T-helper 1 cell treated with Interleukin-12 subunit alpha and Interleukin-12 subunit beta and Interleukin-4 antibody, amounts not matched to agents 30 μg/mL and 1 μg/mL, for 36 hours (primary cell): Measurements from ENCODE around the gene SIVA1.

ENCODE experiments used
- H3K27ac Mint-ChIP-seq: one replicate; pipeline ENCODE4 v1.8.0; 2021; ENCODE audit warnings: mild to moderate bottlenecking, mixed read lengths
- H3K27me3 Mint-ChIP-seq: one replicate; pipeline ENCODE4 v1.8.0; 2021; ENCODE audit warnings: low read depth, mixed read lengths
- H3K36me3 Mint-ChIP-seq: one replicate; pipeline ENCODE4 v1.8.0; 2021; ENCODE audit warnings: low read depth, mixed read lengths
- H3K4me1 Mint-ChIP-seq: one replicate; pipeline ENCODE4 v1.8.0; 2021; ENCODE audit warnings: low read depth, mixed read lengths
- H3K4me3 Mint-ChIP-seq: one replicate; pipeline ENCODE4 v1.8.0; 2021; ENCODE audit warnings: mild to moderate bottlenecking, moderate library complexity, mixed read lengths
- H3K9me3 Mint-ChIP-seq: one replicate; pipeline ENCODE4 v1.8.0; 2021; ENCODE audit warnings: mixed read lengths

The SIVA1 gene, protein sequence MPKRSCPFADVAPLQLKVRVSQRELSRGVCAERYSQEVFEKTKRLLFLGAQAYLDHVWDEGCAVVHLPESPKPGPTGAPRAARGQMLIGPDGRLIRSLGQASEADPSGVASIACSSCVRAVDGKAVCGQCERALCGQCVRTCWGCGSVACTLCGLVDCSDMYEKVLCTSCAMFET

GRCh38 chr14:104752735-104753527 lies at the start of gene SIVA1:
SIVA1 (plus strand) TSS chr14:104753147; CDS start chr14:104753202, 55 bp downstream.
- H3K4me1 Mint-ChIP-seq = peaks cover 24% of the 10 kb centered on the region
- H3K9me3 Mint-ChIP-seq = no peaks in the 10 kb centered on the region
- peak within 1 kb of the TSS; percentile 88 for H3K4me3 Mint-ChIP-seq
- H3K27me3 Mint-ChIP-seq = no peaks in the 10 kb centered on the region
- peaks cover 8% of the 10 kb centered on the region for H3K36me3 Mint-ChIP-seq
- peak within 1 kb of the TSS; percentile 89 for H3K27ac Mint-ChIP-seq

DNA sequence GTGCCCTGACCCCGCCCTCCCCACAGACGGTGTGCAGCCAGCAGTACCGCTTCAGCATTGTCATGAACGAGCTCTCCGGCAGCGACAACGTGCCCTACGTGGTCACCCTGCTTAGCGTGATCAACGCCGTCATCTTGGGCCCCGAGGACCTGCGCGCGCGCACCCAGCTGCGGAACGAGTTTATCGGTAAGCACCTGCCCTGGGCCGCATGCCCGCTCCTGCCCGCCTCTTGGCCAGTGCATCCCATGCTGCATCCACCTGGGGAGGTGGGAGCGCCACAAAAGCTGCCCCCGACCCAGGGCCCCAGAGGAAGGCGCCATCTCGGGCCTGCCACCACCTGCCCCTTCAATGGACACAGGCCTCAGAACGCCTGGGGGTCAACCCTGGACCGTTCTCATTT lies 49.7 kb upstream of the SIVA1 start:
- Mint-ChIP-seq H3K36me3 (peaks cover 7% of the 10 kb centered on the region), H3K9me3 (no peaks in the 10 kb centered on the region), H3K4me3 (no peak overlapping the region), H3K27ac (no peak overlapping the region), H3K4me1 (no peaks in the 10 kb centered on the region), H3K27me3 (no peaks in the 10 kb centered on the region)

GRCh38 chr14:104704252-104704651 lies 48.7 kb upstream of the SIVA1 start:
- no peaks in the 10 kb centered on the region for H3K9me3 Mint-ChIP-seq
- H3K27me3 Mint-ChIP-seq = no peaks in the 10 kb centered on the region
- H3K4me1 Mint-ChIP-seq = peaks cover 2% of the 10 kb centered on the region
- peaks cover 9% of the 10 kb centered on the region for H3K36me3 Mint-ChIP-seq
- H3K27ac Mint-ChIP-seq = no peak overlapping the region
- no peak overlapping the region for H3K4me3 Mint-ChIP-seq

- Mint-ChIP-seq H3K27ac (no peak overlapping the region), H3K4me3 (no peak overlapping the region), H3K36me3 (peaks cover 13% of the 10 kb centered on the region), H3K4me1 (peaks cover 2% of the 10 kb centered on the region), H3K27me3 (no peaks in the 10 kb centered on the region), H3K9me3 (no peaks in the 10 kb centered on the region)
Measured at GRCh38 chr14:104705340-104706047, 47.5 kb upstream of the SIVA1 start.

- H3K9me3 Mint-ChIP-seq = no peaks in the 10 kb centered on the region
- peaks cover 2% of the 10 kb centered on the region for H3K4me1 Mint-ChIP-seq
- H3K27ac Mint-ChIP-seq = no peak overlapping the region
- peaks cover 11% of the 10 kb centered on the region for H3K36me3 Mint-ChIP-seq
- no peaks in the 10 kb centered on the region for H3K27me3 Mint-ChIP-seq
- H3K4me3 Mint-ChIP-seq = no peak overlapping the region
Measured at GRCh38 chr14:104706733-104707607, 46.0 kb upstream of the SIVA1 start.

GRCh38 chr14:104707608-104708595 lies 45.0 kb upstream of the SIVA1 start:
- H3K36me3 Mint-ChIP-seq = peaks cover 11% of the 10 kb centered on the region
- peaks cover 2% of the 10 kb centered on the region for H3K4me1 Mint-ChIP-seq
- H3K9me3 Mint-ChIP-seq = no peaks in the 10 kb centered on the region
- no peak overlapping the region for H3K4me3 Mint-ChIP-seq
- H3K27ac Mint-ChIP-seq = no peak overlapping the region
- no peaks in the 10 kb centered on the region for H3K27me3 Mint-ChIP-seq

GRCh38 chr14:104708606-104709268 lies 44.2 kb upstream of the SIVA1 start:
- Mint-ChIP-seq H3K27me3 (no peaks in the 10 kb centered on the region), H3K9me3 (no peaks in the 10 kb centered on the region), H3K36me3 (peaks cover 11% of the 10 kb centered on the region), H3K4me3 (no peak overlapping the region), H3K27ac (no peak overlapping the region), H3K4me1 (peaks cover 2% of the 10 kb centered on the region)

DNA sequence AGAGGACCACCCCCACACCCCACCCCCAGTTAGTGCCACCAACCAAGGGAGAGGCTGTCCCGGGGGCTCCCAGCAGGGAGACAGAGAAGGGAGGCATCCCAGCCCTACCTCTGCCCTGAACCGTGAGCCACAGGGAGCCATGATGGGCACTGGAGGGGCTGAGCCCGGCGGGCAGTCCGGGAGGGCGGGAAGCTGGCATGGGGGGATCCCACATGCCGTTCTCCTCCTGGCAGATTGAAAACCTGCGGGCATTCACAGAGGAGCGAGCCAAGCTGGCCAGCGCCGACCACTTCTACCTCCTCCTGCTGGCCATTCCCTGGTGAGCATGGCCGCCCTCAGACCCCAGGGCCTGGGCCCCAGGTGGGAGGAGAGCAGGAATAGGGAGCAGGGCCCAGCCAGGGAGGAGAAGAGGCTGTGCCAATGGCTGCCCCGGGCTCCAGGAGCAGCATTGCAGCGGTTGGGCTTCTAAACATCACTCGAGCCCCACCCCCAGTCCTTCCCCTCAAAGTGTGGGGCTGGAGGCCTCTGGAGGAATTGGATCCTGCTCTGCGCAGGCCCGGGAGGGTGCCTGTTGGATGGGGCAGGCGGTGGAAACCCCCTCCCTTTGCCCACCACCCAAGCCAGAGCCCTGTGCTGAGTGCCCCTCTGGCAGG lies 43.4 kb upstream of the SIVA1 start:
- peaks cover 5% of the 10 kb centered on the region for H3K36me3 Mint-ChIP-seq
- no peak overlapping the region for H3K4me3 Mint-ChIP-seq
- no peaks in the 10 kb centered on the region for H3K27me3 Mint-ChIP-seq
- H3K27ac Mint-ChIP-seq = no peak overlapping the region
- peaks cover 2% of the 10 kb centered on the region for H3K4me1 Mint-ChIP-seq
- no peaks in the 10 kb centered on the region for H3K9me3 Mint-ChIP-seq

DNA sequence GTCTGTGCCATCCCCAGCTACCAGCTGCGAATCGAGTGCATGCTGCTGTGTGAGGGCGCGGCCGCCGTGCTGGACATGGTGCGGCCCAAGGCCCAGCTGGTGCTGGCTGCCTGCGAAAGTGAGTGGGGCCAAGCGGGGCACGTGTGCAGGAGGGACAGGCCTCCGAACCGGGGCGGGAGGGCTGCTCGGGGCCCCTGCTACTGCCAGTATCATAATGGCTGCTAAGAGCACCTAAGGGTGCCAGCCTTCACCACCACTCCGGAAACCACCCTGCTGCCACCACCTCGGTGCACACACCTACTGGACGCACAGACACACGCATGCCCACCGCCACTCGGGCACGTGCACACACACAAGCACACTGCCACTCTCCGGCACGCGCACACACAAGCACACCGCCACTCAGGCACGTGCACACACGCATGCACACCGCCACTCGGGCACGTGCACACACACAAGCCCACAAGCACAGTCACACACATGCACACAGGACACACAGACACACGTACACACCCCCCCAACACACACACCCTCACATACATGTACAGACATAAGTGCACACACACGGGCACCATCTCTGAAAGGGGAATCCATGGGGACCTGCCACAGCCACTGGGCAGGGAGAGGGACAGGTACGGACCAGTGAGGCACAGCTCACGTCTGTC lies 42.7 kb upstream of the SIVA1 start:
- Mint-ChIP-seq H3K9me3 (no peaks in the 10 kb centered on the region), H3K4me3 (no peak overlapping the region), H3K27ac (no peak overlapping the region), H3K4me1 (peaks cover 2% of the 10 kb centered on the region), H3K36me3 (peaks cover 5% of the 10 kb centered on the region), H3K27me3 (no peaks in the 10 kb centered on the region)

- no peak overlapping the region for H3K4me3 Mint-ChIP-seq
- H3K4me1 Mint-ChIP-seq = peaks cover 2% of the 10 kb centered on the region
- no peak overlapping the region for H3K27ac Mint-ChIP-seq
- no peaks in the 10 kb centered on the region for H3K9me3 Mint-ChIP-seq
- H3K36me3 Mint-ChIP-seq = peaks cover 12% of the 10 kb centered on the region
- H3K27me3 Mint-ChIP-seq = no peaks in the 10 kb centered on the region
Measured at GRCh38 chr14:104712881-104713734, 39.8 kb upstream of the SIVA1 start.

- Mint-ChIP-seq H3K27ac (no peak overlapping the region), H3K36me3 (peaks cover 11% of the 10 kb centered on the region), H3K4me3 (no peak overlapping the region), H3K27me3 (no peaks in the 10 kb centered on the region), H3K9me3 (no peaks in the 10 kb centered on the region), H3K4me1 (no peaks in the 10 kb centered on the region)
Measured at GRCh38 chr14:104714066-104714465, 38.9 kb upstream of the SIVA1 start.
